Karpas-422 (cell line): Measurements from ENCODE around the gene ZBTB7C. TPM values are rescaled to one million over a fixed set of nuclear protein-coding genes. Genes with fewer than 3 reads are reported as not detected.
A peak's percentile ranks its signal among the peaks of the same experiment; 100 is the strongest.

ENCODE experiments used
- DNase-seq: peaks from one replicate; pipeline ENCODE4 v3.0.0-alpha.2; 2015
- H2AFZ ChIP-seq: fragments of 200-600 bp; sonication (generic); 2 replicates; pipeline ENCODE4 v1.6.1; 2014; ENCODE audit warnings: antibody characterized with exemption, low read length, mixed read lengths
- H3K27ac ChIP-seq: fragments of 200-600 bp; sonication (generic); 2 replicates; pipeline ENCODE4 v1.5.1; 2014; ENCODE audit warnings: mild to moderate bottlenecking, low read length, moderate library complexity
- H3K27me3 ChIP-seq: fragments of 200-600 bp; sonication (generic); 2 replicates; pipeline ENCODE4 v1.6.1; 2014; ENCODE audit warnings: low read length, mixed read lengths
- H3K36me3 ChIP-seq: fragments of 200-600 bp; sonication (generic); 2 replicates; pipeline ENCODE4 v1.6.1; 2014; ENCODE audit warnings: low read length, mixed read lengths; ENCODE audit not compliant: insufficient read depth
- H3K4me1 ChIP-seq: fragments of 200-600 bp; sonication (generic); 2 replicates; pipeline ENCODE4 v1.6.1; 2014; ENCODE audit warnings: mild to moderate bottlenecking, low read length, mixed read lengths
- H3K4me2 ChIP-seq: fragments of 200-600 bp; sonication (generic); 2 replicates; pipeline ENCODE4 v1.6.1; 2014; ENCODE audit warnings: low read length, low read depth, mild to moderate bottlenecking; ENCODE audit not compliant: poor library complexity, severe bottlenecking
- H3K4me3 ChIP-seq: fragments of 200-600 bp; sonication (generic); 2 replicates; pipeline ENCODE4 v1.5.1; 2014; ENCODE audit warnings: mild to moderate bottlenecking, antibody characterized with exemption, low read length, mixed read lengths
- H3K79me2 ChIP-seq: fragments of 200-600 bp; sonication (generic); 2 replicates; pipeline ENCODE4 v1.6.1; 2014; ENCODE audit warnings: mild to moderate bottlenecking, low read length, mixed read lengths
- H3K9ac ChIP-seq: fragments of 200-600 bp; sonication (generic); 2 replicates; pipeline ENCODE4 v1.6.0; 2014; ENCODE audit warnings: low read length
- H3K9me2 ChIP-seq: fragments of 200-600 bp; sonication (generic), shearing (Covaris generic); replicated peaks from 2 replicates; pipeline ENCODE4 v1.6.0; 2014; ENCODE audit warnings: mild to moderate bottlenecking, low read length, moderate library complexity; ENCODE audit not compliant: insufficient read depth
- H3K9me3 ChIP-seq: fragments of 300-700, 200-600 bp; sonication (generic); 2 replicates; pipeline ENCODE4 v1.6.1; 2014; ENCODE audit warnings: low read length, mixed read lengths
- H4K20me1 ChIP-seq: fragments of 200-600 bp; sonication (generic); 2 replicates; pipeline ENCODE4 v1.6.1; 2014; ENCODE audit warnings: mild to moderate bottlenecking, antibody characterized with exemption, low read length, low read depth; ENCODE audit not compliant: insufficient read depth
- total RNA-seq: library from RNA; depleted of rRNA; stranded (reverse); fragments of >200 nt; shearing (Covaris generic); gene quantifications from 2 replicates; pipeline ENCODE4 v1.2.3, GENCODE V29; 2014; ENCODE audit warnings: low replicate concordance

Gene ZBTB7C
- total RNA-seq, 1 experiment from 2014 or later, result not detected

DNA sequence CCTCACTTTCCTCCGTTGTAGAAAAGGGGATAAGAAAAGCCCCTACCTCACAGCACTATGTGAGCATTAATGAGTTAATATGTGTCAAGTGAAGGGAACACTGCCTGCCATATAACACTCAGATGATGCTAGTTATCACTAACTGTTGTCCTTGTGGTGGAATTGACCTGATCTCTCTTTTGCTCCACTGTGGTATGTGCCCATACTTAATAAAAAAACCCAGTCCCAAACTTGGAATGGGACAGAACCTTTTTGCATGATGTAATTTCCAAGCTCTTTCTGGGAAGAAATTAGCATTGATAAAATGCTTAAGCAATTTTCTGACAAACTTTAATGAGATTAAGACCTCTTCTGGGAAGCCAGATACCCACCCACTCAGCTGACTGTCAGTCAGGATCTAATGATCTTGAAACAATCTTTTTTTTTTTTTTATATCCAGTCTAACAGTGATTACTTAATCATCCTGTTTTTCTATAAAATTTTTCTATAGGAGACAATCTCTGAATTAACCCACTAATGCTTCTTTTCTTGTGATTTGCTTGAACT, 158.7 kb downstream of the ZBTB7C start:
- no peak for DNase-seq
- no peaks in the 10 kb centered on the region for H3K9me3 ChIP-seq
- H3K9me2 ChIP-seq, result no peaks in the 10 kb centered on the region
- no peaks in the 10 kb centered on the region for H3K4me1 ChIP-seq
- H3K27ac ChIP-seq, result no peak overlapping the region
- no peaks in the 10 kb centered on the region for H4K20me1 ChIP-seq
- H3K27me3 ChIP-seq, result no peaks in the 10 kb centered on the region
- no peak overlapping the region for H3K9ac ChIP-seq
- no peak overlapping the region for H3K4me3 ChIP-seq
- no peak overlapping the region for H2AFZ ChIP-seq
- no peaks in the 10 kb centered on the region for H3K36me3 ChIP-seq
- no peaks in the 10 kb centered on the region for H3K79me2 ChIP-seq
- no peak overlapping the region for H3K4me2 ChIP-seq

DNA sequence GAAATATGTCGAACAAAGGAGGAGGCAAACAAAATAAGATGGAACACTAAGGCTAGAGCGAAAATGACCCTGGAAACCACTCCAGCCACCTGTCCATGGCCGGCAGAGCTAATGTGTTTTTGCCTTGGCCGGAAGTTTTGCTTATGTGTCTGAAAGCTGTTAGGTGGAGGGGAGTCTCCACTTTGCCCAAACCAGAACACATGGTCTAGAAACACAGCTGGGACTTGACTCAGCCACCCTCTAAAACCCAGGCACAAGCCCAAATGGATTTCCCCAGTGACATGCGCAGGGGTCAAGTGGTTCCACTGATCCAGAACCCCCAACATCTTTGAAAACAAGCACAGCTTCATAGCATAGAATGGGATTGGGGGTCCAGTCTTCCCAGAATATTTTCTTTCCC, 159.3 kb downstream of the ZBTB7C start:
- Histone ChIP-seq H3K4me3 (no peak overlapping the region), H3K9me3 (no peaks in the 10 kb centered on the region), H3K36me3 (no peaks in the 10 kb centered on the region), H3K79me2 (no peaks in the 10 kb centered on the region), H4K20me1 (no peaks in the 10 kb centered on the region), H3K9ac (no peak overlapping the region), H2AFZ (no peak overlapping the region), H3K27me3 (no peaks in the 10 kb centered on the region), H3K9me2 (no peaks in the 10 kb centered on the region), H3K4me1 (no peaks in the 10 kb centered on the region), H3K4me2 (no peak overlapping the region), H3K27ac (no peak overlapping the region)
- DNase-seq, result no peak

DNA sequence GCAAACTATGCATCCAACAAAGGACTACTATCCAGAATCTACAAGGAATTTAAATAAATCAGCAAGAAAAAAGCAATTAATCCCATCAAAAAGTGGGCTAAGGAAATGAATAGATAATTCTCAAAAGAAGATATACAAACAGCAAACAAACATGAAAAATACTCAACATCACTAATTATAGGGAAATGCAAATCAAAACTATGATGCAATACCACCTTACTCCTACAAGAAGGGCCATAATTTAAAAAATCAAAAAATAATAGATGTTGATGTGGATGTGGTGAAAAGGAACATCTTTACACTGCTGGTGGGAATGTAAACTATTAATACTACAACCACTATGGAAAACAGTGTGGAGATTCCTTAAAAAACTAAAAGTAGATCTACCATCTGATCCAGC, 164.7 kb downstream of the ZBTB7C start:
- Histone ChIP-seq H3K79me2 (no peaks in the 10 kb centered on the region), H3K9me2 (no peaks in the 10 kb centered on the region), H3K4me1 (no peaks in the 10 kb centered on the region), H3K4me3 (no peak overlapping the region), H2AFZ (no peak overlapping the region), H3K36me3 (no peaks in the 10 kb centered on the region), H3K9ac (no peak overlapping the region), H3K27me3 (no peaks in the 10 kb centered on the region), H3K27ac (no peak overlapping the region), H3K9me3 (no peaks in the 10 kb centered on the region), H4K20me1 (no peaks in the 10 kb centered on the region), H3K4me2 (no peak overlapping the region)
- no peak for DNase-seq

DNA sequence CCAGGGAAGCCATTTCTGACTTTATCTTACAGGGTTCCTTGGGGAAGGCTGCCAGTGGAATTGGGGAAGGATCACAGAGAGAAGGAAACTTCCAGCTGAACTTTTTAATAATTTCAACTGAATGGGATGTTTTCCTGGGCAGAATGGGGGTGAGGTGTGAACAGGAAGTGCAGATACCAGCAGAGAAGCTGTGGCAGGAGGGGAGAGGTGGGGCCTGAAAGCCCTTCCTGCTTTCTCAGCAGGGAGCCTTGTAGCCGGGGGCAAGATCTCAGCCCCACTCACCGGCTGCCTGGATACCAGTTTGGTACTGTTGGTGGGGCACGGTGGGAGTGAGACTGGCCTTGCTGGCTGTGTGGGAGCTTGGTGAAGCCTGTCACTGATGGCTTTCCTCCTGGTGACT, 170.5 kb downstream of the ZBTB7C start:
- Histone ChIP-seq H3K27ac (no peak overlapping the region), H3K9me2 (no peaks in the 10 kb centered on the region), H2AFZ (0 out of 2 replicates have a peak overlapping the region, but pooled peaks have one; percentile 10), H3K9me3 (no peaks in the 10 kb centered on the region), H3K4me2 (no peak overlapping the region), H3K9ac (no peak overlapping the region), H3K4me1 (no peaks in the 10 kb centered on the region), H3K79me2 (no peaks in the 10 kb centered on the region), H3K4me3 (no peak overlapping the region), H4K20me1 (no peaks in the 10 kb centered on the region), H3K27me3 (no peaks in the 10 kb centered on the region), H3K36me3 (no peaks in the 10 kb centered on the region)
- DNase-seq, result no peak

DNA sequence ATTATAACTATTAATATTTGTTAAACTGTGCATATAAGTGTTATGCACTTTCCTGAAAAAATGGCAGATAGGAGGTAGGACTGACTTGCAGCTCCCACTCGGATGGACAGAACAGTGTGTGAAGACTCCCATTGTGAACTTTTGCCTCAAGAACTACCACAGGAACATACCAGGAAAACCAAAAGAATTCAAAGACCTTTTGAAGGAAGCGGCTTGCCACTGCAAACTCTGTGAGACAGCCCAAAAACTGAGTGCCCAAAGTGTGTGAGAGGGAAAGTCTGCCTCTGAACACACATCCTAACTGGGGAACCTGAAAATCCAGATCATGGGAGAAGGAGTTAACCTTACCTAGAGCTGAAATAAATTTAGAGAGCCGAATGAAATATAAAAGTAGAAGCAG, 171.0 kb downstream of the ZBTB7C start:
- no peak for DNase-seq
- Histone ChIP-seq H3K4me1 (no peaks in the 10 kb centered on the region), H3K27me3 (no peaks in the 10 kb centered on the region), H3K4me2 (no peak overlapping the region), H3K9me3 (no peaks in the 10 kb centered on the region), H3K9me2 (no peaks in the 10 kb centered on the region), H3K4me3 (no peak overlapping the region), H2AFZ (0 out of 2 replicates have a peak overlapping the region, but pooled peaks have one; percentile 10), H3K9ac (no peak overlapping the region), H4K20me1 (no peaks in the 10 kb centered on the region), H3K36me3 (no peaks in the 10 kb centered on the region), H3K27ac (no peak overlapping the region), H3K79me2 (no peaks in the 10 kb centered on the region)

DNA sequence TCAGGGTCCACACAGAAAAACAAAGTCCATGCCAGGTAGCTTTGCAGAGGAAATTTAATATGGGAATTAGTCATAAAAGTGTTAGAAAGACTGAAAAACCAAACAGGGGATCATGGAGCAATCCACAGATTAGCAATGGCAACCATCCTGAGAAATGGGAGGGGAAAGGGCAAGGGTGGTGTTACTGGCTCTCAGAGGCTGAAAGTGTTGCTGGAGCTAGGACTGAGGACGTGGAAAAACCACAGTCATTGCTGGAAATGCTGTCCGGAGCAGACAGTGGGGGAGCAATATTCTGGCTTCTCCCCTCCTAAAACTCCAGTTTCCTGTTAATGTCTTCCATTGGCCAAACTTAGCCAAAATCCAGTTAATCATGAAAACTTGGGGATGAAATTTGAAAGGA, 172.4 kb downstream of the ZBTB7C start:
- H3K9ac ChIP-seq, result no peak overlapping the region
- no peaks in the 10 kb centered on the region for H4K20me1 ChIP-seq
- H3K27ac ChIP-seq, result no peak overlapping the region
- H3K36me3 ChIP-seq, result no peaks in the 10 kb centered on the region
- H2AFZ ChIP-seq, result no peak overlapping the region
- no peaks in the 10 kb centered on the region for H3K27me3 ChIP-seq
- no peaks in the 10 kb centered on the region for H3K4me1 ChIP-seq
- no peak overlapping the region for H3K4me3 ChIP-seq
- H3K79me2 ChIP-seq, result no peaks in the 10 kb centered on the region
- H3K4me2 ChIP-seq, result no peak overlapping the region
- no peaks in the 10 kb centered on the region for H3K9me2 ChIP-seq
- H3K9me3 ChIP-seq, result no peaks in the 10 kb centered on the region
- DNase-seq, result no peak

DNA sequence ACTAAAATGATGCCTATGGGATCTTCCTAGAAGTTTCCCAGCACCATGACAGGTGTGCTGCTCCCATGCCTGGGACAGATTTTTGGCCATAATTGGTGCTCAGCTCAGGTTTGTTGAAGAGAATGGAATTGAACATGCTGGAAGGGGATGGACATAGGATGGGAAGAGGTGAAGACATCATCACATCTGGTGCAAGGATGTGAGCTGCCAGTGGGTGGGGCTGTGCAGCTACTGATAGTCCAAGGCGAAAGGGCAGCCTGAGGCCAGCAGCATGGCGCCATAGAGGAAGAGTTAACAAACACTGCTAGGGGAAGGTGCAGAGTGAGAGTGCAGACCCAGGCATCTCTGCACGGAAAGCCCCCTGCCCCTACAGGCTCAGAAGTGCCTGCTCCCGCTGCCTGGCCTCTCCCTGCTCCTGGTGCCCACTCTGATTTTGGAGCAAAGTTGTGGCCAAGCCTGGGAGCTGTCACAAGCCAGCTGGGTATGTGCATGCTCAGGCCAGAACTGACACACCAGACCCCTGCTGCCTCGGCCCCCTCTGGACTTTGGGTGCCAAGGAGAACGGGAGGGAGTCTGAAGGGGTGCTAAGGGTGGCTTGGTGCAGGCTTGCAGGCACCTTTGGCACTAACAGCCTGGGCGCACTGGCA, 178.6 kb downstream of the ZBTB7C start:
- Histone ChIP-seq H3K9ac (no peak overlapping the region), H3K27me3 (no peaks in the 10 kb centered on the region), H3K4me1 (no peaks in the 10 kb centered on the region), H2AFZ (no peak overlapping the region), H3K4me2 (no peak overlapping the region), H3K9me3 (no peaks in the 10 kb centered on the region), H3K4me3 (no peak overlapping the region), H4K20me1 (no peaks in the 10 kb centered on the region), H3K36me3 (no peaks in the 10 kb centered on the region), H3K9me2 (no peaks in the 10 kb centered on the region), H3K79me2 (no peaks in the 10 kb centered on the region), H3K27ac (no peak overlapping the region)
- DNase-seq, result peak; percentile 82

DNA sequence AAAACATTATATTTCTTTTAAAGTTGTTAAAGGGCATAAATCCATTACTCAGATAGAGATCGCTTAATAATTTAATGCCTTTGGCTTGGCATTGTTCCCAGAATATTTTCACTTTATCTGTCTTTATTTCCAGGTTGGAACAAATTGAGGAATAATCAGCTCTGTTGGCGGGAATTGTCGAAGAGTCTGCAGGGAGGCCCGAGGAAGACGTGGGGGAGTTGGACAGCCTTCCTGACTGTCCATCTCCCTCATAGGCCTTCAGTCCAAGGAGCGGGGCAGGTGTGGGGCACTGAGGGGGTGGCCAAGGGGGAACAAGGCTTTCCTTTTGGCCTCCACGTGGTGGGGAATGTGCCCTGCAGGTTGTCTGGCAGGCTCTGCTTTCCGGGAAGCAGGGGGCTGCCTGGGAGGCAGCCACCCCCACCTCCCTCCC, 179.6 kb downstream of the ZBTB7C start:
- Histone ChIP-seq H4K20me1 (no peaks in the 10 kb centered on the region), H3K36me3 (no peaks in the 10 kb centered on the region), H3K27ac (no peak overlapping the region), H2AFZ (no peak overlapping the region), H3K4me1 (no peaks in the 10 kb centered on the region), H3K9ac (no peak overlapping the region), H3K9me2 (no peaks in the 10 kb centered on the region), H3K27me3 (no peaks in the 10 kb centered on the region), H3K4me3 (no peak overlapping the region), H3K9me3 (no peaks in the 10 kb centered on the region), H3K79me2 (no peaks in the 10 kb centered on the region), H3K4me2 (no peak overlapping the region)
- no peak for DNase-seq
